ENCODE results near the gene RNF4. TPM values are rescaled to one million over a fixed set of nuclear protein-coding genes. Genes with fewer than 3 reads are reported as not detected.

Gene RNF4
- total and polyA plus RNA-seq, 4 donors, result 14.8 to 54.7 (median 41.1) TPM

DNA sequence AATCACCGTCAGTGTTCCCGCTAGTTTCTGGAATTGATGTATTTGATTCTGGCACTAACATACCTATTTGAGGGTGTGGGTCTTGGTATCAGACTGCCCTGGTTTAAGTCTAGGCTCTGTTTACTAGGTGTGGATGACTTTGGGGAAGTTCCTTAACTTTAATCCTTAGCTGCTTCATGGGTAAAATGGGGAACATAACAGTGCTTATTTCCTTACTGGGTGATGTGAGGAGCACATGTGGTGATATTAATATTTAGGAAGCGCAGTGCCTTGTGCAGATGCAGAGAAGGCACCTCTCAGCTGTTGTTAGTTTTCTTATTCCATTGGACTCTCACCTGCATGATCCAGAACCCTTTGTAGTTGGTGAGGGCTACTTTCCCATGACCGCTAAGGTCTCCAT lies 17.1 kb downstream of the RNF4 start:
- no peak for DNase-seq
- Histone ChIP-seq H3K36me3 (ENCODE audit: control insufficient read depth in 4 of 4, insufficient read depth in 4 of 4, low read length in 4 of 4) (peaks cover 2 to 6% (median 4%) of the 10 kb centered on the region in 4 donors), H3K27ac (ENCODE audit: low read depth in 1 of 2, low read length in 1 of 2) (no peak overlapping the region), H3K9me3 (ENCODE audit: control insufficient read depth in 4 of 4, insufficient read depth in 3 of 4, low read length in 3 of 4) (no peaks in the 10 kb centered on the region), H3K4me3 (no peak overlapping the region), H3K4me1 (ENCODE audit: control insufficient read depth in 5 of 5, insufficient read depth in 5 of 5, low read length in 5 of 5) (peaks cover 4 to 50% (median 13%) of the 10 kb centered on the region in 5 donors), H3K9ac (ENCODE audit: insufficient read depth in 1 of 2, low read length in 2 of 2) (no peak overlapping the region), H3K27me3 (ENCODE audit: control insufficient read depth in 3 of 3, insufficient read depth in 3 of 3, low read length in 2 of 3) (no peaks in the 10 kb centered on the region)
- WGBS, 2 donors, result 86 to 91% methylated on average over 4 of the region's 4 CpGs
- TF ChIP-seq, protein P1, sequence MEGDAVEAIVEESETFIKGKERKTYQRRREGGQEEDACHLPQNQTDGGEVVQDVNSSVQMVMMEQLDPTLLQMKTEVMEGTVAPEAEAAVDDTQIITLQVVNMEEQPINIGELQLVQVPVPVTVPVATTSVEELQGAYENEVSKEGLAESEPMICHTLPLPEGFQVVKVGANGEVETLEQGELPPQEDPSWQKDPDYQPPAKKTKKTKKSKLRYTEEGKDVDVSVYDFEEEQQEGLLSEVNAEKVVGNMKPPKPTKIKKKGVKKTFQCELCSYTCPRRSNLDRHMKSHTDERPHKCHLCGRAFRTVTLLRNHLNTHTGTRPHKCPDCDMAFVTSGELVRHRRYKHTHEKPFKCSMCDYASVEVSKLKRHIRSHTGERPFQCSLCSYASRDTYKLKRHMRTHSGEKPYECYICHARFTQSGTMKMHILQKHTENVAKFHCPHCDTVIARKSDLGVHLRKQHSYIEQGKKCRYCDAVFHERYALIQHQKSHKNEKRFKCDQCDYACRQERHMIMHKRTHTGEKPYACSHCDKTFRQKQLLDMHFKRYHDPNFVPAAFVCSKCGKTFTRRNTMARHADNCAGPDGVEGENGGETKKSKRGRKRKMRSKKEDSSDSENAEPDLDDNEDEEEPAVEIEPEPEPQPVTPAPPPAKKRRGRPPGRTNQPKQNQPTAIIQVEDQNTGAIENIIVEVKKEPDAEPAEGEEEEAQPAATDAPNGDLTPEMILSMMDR (IDR thresholded peaks at IDR 0.05; ENCODE audit: control extremely low read depth, extremely low read depth), result no peak
- ATAC-seq (ENCODE audit: insufficient read depth, low FRiP score), result no peak

DNA sequence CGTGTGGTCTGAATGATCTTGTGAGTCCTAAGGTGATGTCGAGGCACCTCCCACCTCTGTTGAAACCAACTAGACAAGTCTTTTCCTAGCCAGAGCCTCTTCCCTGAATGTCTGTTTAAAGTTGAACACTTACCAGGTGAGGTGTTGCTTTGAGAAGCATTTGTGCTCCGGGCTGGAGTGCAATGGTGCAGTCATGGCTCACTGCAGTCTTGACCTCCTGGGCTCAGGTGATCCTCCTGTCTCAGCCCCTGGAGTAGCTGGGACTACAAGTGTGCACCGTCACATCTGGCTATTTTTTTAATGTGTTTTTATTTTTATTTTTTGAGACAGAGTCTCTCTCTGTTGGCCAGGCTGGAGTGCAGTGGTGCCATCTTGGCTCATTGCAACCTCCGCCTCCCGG lies 18.1 kb downstream of the RNF4 start:
- Histone ChIP-seq H3K27me3 (ENCODE audit: control insufficient read depth in 3 of 3, insufficient read depth in 3 of 3, low read length in 2 of 3) (no peaks in the 10 kb centered on the region), H3K4me3 (no peak overlapping the region), H3K4me1 (ENCODE audit: control insufficient read depth in 5 of 5, insufficient read depth in 5 of 5, low read length in 5 of 5) (peaks cover 3 to 45% (median 12%) of the 10 kb centered on the region in 5 donors), H3K9ac (ENCODE audit: insufficient read depth in 1 of 2, low read length in 2 of 2) (no peak overlapping the region), H3K36me3 (ENCODE audit: control insufficient read depth in 4 of 4, insufficient read depth in 4 of 4, low read length in 4 of 4) (peaks cover 5 to 9% (median 6%) of the 10 kb centered on the region in 4 donors), H3K9me3 (ENCODE audit: control insufficient read depth in 4 of 4, insufficient read depth in 3 of 4, low read length in 3 of 4) (no peaks in the 10 kb centered on the region), H3K27ac (ENCODE audit: low read depth in 1 of 2, low read length in 1 of 2) (no peak overlapping the region)
- DNase-seq (no peak), ATAC-seq (ENCODE audit: insufficient read depth, low FRiP score) (no peak)
- TF ChIP-seq, protein P1 (IDR thresholded peaks at IDR 0.05; ENCODE audit: control extremely low read depth, extremely low read depth), result no peak
- 94 to 95% methylated on average over 6 of the region's 6 CpGs for WGBS, 2 donors

DNA sequence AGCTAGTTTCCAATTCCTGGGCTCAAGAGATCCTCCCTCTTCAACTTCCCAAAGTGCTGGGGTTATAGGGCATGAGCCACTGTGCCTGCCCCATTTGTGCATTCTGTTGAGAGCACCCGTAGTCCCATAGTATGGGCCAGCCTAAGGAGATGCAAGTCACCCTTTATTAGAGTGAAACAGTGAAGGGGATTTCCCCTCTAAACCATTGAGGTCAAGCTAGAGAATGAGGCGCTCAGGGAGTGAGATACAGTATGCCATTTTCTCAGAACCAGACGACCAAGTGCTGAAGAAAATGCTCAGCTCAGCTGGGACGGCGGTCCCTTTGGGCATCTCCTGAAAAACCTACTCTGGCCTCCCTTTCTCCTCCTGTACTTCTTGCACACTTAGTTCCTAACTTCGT lies 18.7 kb downstream of the RNF4 start:
- DNase-seq (no peak), ATAC-seq (ENCODE audit: insufficient read depth, low FRiP score) (no peak)
- no peak overlapping the region for H3K27ac ChIP-seq (ENCODE audit: low read depth in 1 of 2, low read length in 1 of 2)
- TF ChIP-seq, protein P1 (IDR thresholded peaks at IDR 0.05; ENCODE audit: control extremely low read depth, extremely low read depth), result no peak
- no peaks in the 10 kb centered on the region for H3K27me3 ChIP-seq (ENCODE audit: control insufficient read depth in 3 of 3, insufficient read depth in 3 of 3, low read length in 2 of 3)
- WGBS, 2 donors, result 84% methylated on average over 6 of the region's 6 CpGs
- H3K36me3 ChIP-seq (ENCODE audit: control insufficient read depth in 4 of 4, insufficient read depth in 4 of 4, low read length in 4 of 4), result peaks cover 5 to 15% (median 11%) of the 10 kb centered on the region in 4 donors
- H3K9me3 ChIP-seq (ENCODE audit: control insufficient read depth in 4 of 4, insufficient read depth in 3 of 4, low read length in 3 of 4), result no peaks in the 10 kb centered on the region
- H3K9ac ChIP-seq (ENCODE audit: insufficient read depth in 1 of 2, low read length in 2 of 2), result no peak overlapping the region
- no peak overlapping the region for H3K4me3 ChIP-seq
- peaks cover 0 to 39% (median 6%) of the 10 kb centered on the region in 5 donors for H3K4me1 ChIP-seq (ENCODE audit: control insufficient read depth in 5 of 5, insufficient read depth in 5 of 5, low read length in 5 of 5)
